ENCODE measurements around the gene ACSL6. TPM values are rescaled to one million over a fixed set of nuclear protein-coding genes. Genes with fewer than 3 reads are reported as not detected.
A peak's percentile ranks its signal among the peaks of the same experiment; 100 is the strongest.

ACSL6 gene
- total RNA-seq, 1 donor from 2014 or later, result not detected

DNA sequence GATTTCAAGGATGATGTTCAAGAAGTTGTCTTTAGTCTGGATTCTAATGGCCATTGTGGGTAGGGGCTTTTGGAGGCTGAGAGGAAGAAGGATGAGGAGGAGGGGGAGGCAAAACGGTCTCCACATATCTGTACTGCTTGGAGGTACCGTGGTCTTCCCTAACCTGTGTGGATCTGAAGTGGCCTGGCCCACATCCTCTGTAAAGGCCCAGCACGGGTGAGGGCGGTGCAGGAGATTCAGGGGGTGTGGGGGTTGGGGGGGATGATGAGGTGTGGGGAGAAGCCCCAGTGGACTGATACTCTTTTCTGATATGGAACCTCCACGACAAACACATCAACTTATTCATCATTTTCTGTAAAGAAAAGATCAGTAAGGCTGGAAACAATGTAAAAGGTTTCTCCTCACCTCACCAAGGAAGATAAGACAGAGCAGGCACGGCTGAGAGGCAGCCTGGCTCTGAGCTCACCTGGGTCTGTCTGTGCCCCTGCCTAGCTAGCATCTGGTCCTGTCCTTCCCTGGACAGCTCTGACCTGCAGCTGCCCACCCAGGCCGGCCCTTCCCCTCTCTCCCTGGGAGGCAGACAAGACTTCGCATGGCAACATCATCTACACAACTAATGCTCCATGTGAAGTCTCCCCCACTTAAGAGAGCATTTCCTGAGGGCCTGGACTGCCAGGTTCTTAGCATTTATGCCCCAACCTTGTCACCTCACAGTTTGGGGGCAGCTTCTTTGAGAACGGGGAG, 43.4 kb upstream of the ACSL6 start:
- Mint-ChIP-seq H3K27me3 (ENCODE audit: insufficient read depth, low read depth) (peaks cover 8% of the 10 kb centered on the region), H3K27ac (no peak overlapping the region), H3K36me3 (no peaks in the 10 kb centered on the region), H3K9me3 (no peaks in the 10 kb centered on the region), H3K4me1 (no peaks in the 10 kb centered on the region), H3K4me3 (no peak overlapping the region)
- no peak overlapping the region for H3K27ac ChIP-seq
- H3F3A ChIP-seq (ENCODE audit: low read depth), result no peaks in the 10 kb centered on the region
- no peak overlapping the region for H2AFZ ChIP-seq (replicated peaks)
- no peaks in the 10 kb centered on the region for H3K9me3 ChIP-seq (ENCODE audit: low read depth)
- no peaks in the 10 kb centered on the region for H4K20me1 ChIP-seq (ENCODE audit: low read depth)
- no peaks in the 10 kb centered on the region for H3K79me2 ChIP-seq (ENCODE audit: low read depth)
- TF ChIP-seq EZH2 (IDR thresholded peaks at IDR 0.05) (no peak), EZH2phosphoT487 (IDR thresholded peaks at IDR 0.05) (no peak)
- TF ChIP-seq, protein P1, sequence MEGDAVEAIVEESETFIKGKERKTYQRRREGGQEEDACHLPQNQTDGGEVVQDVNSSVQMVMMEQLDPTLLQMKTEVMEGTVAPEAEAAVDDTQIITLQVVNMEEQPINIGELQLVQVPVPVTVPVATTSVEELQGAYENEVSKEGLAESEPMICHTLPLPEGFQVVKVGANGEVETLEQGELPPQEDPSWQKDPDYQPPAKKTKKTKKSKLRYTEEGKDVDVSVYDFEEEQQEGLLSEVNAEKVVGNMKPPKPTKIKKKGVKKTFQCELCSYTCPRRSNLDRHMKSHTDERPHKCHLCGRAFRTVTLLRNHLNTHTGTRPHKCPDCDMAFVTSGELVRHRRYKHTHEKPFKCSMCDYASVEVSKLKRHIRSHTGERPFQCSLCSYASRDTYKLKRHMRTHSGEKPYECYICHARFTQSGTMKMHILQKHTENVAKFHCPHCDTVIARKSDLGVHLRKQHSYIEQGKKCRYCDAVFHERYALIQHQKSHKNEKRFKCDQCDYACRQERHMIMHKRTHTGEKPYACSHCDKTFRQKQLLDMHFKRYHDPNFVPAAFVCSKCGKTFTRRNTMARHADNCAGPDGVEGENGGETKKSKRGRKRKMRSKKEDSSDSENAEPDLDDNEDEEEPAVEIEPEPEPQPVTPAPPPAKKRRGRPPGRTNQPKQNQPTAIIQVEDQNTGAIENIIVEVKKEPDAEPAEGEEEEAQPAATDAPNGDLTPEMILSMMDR (IDR thresholded peaks at IDR 0.05), result no peak
- no peak overlapping the region for H3K4me3 ChIP-seq
- H3K9ac ChIP-seq, result no peak overlapping the region
- H3K4me1 ChIP-seq, result no peaks in the 10 kb centered on the region
- no peak for DNase-seq (ENCODE audit: low spot score)
- H3K36me3 ChIP-seq, result no peaks in the 10 kb centered on the region
- H3K27me3 ChIP-seq, result no peaks in the 10 kb centered on the region
- no peak overlapping the region for H3K4me2 ChIP-seq

DNA sequence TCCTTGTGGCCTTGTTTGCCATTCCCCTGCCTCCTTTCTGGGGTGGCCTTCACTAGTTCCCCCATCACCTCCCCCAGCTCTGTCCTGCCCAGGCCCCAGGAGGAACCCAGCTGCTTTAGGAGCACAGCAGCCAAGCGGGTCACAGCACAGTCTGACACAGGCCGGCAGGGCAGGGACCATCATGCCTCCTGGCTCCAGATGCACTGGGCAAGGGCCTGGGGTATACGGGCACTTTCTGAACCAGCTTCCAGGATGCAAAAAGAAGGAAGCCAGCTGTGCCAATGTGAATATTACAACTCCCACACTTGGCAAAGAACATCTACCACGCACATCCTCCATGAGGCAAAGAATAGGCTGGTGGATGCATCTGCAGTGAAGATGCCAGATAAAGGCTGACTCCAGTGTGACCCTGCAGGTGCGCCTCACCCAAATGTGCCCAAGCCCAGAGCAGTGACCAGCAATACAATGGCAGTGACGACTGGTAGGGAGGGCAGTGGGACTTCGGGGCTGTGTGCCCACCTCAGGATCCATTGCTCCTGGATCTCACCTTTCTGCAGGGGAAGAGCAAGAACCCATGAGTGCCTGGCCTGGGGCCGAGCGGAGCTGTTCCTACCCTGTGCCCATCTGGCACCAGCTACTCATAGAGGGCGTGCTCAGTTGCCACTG, 42.7 kb upstream of the ACSL6 start:
- H3K36me3 Mint-ChIP-seq, result no peaks in the 10 kb centered on the region
- H3K36me3 ChIP-seq, result no peaks in the 10 kb centered on the region
- no peaks in the 10 kb centered on the region for H3K4me1 ChIP-seq
- H3K27me3 Mint-ChIP-seq (ENCODE audit: insufficient read depth, low read depth), result peaks cover 7% of the 10 kb centered on the region
- no peaks in the 10 kb centered on the region for H3K79me2 ChIP-seq (ENCODE audit: low read depth)
- H4K20me1 ChIP-seq (ENCODE audit: low read depth), result no peaks in the 10 kb centered on the region
- no peaks in the 10 kb centered on the region for H3K9me3 Mint-ChIP-seq
- H3K27ac Mint-ChIP-seq, result no peak overlapping the region
- no peak overlapping the region for H2AFZ ChIP-seq (replicated peaks)
- no peak overlapping the region for H3K9ac ChIP-seq
- no peaks in the 10 kb centered on the region for H3K9me3 ChIP-seq (ENCODE audit: low read depth)
- TF ChIP-seq EZH2 (IDR thresholded peaks at IDR 0.05) (no peak), EZH2phosphoT487 (IDR thresholded peaks at IDR 0.05) (no peak)
- TF ChIP-seq, protein P1 (IDR thresholded peaks at IDR 0.05), result no peak
- H3K4me3 Mint-ChIP-seq, result no peak overlapping the region
- no peak overlapping the region for H3K4me3 ChIP-seq
- no peak overlapping the region for H3K4me2 ChIP-seq
- no peaks in the 10 kb centered on the region for H3K27me3 ChIP-seq
- DNase-seq (ENCODE audit: low spot score), result no peak
- H3K27ac ChIP-seq, result no peak overlapping the region
- no peaks in the 10 kb centered on the region for H3F3A ChIP-seq (ENCODE audit: low read depth)
- H3K4me1 Mint-ChIP-seq, result no peaks in the 10 kb centered on the region

DNA sequence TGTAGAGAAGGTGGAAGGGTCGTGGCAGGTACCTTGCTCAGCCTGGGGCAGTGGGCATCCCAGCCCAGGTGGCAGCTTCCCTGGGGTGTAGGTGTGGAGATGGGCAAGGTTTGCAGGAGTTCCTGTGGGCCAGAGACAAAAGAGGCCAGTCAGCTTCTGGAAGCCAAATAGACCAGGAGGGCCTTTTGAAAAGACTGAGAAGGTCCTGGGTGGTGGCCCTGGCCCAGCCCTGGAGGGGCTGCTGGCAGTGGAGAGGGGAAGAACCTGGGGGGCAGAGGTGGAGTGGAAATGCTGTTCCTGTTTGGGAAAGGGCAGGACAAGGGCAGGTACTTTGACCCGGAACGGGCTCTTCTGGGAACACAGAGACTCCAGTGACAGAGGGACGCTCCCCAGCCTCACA, 42.0 kb upstream of the ACSL6 start:
- no peak for TF ChIP-seq EZH2 (IDR thresholded peaks at IDR 0.05)
- no peaks in the 10 kb centered on the region for H3K36me3 Mint-ChIP-seq
- H3K4me3 Mint-ChIP-seq, result no peak overlapping the region
- Histone ChIP-seq H3K9me3 (ENCODE audit: low read depth) (no peaks in the 10 kb centered on the region), H3K4me3 (no peak overlapping the region), H2AFZ (replicated peaks) (no peak overlapping the region), H3K4me1 (no peaks in the 10 kb centered on the region), H3K79me2 (ENCODE audit: low read depth) (no peaks in the 10 kb centered on the region), H3F3A (ENCODE audit: low read depth) (no peaks in the 10 kb centered on the region), H3K9ac (no peak overlapping the region), H3K27me3 (no peaks in the 10 kb centered on the region), H3K36me3 (no peaks in the 10 kb centered on the region), H4K20me1 (ENCODE audit: low read depth) (no peaks in the 10 kb centered on the region), H3K27ac (no peak overlapping the region), H3K4me2 (no peak overlapping the region)
- H3K27ac Mint-ChIP-seq, result no peak overlapping the region
- no peaks in the 10 kb centered on the region for H3K9me3 Mint-ChIP-seq
- H3K4me1 Mint-ChIP-seq, result no peaks in the 10 kb centered on the region
- H3K27me3 Mint-ChIP-seq (ENCODE audit: insufficient read depth, low read depth), result peaks cover 5% of the 10 kb centered on the region
- no peak for DNase-seq (ENCODE audit: low spot score)

DNA sequence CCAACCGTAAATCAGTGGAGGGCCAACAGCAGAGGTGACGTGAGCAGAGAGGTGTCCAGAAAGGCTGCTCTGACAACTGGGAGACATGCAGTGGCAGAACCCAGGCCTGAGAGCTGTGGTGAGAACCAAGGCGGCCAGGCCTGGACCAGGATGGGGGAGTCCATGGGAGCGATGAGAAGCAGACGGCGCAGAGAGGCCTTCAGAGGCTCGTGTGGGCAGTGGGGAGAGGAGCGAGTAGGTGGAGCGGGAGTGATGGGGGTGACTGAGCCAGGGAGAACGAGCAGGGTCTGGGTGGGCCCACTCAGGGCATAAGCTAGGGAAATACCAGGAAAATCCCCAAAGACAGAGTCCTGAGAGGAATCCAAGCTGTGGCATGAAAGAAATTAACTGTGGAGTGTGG, 41.1 kb upstream of the ACSL6 start:
- H3K9me3 Mint-ChIP-seq, result no peaks in the 10 kb centered on the region

More for the DNA sequence above, 41.1 kb upstream of the ACSL6 start:
- Mint-ChIP-seq H3K27me3 (ENCODE audit: insufficient read depth, low read depth) (peaks cover 5% of the 10 kb centered on the region), H3K4me1 (no peaks in the 10 kb centered on the region), H3K27ac (peak overlapping the region; percentile 25), H3K4me3 (no peak overlapping the region), H3K36me3 (no peaks in the 10 kb centered on the region)
- TF ChIP-seq, protein P1 (IDR thresholded peaks at IDR 0.05), result no peak
- TF ChIP-seq EZH2 (IDR thresholded peaks at IDR 0.05), result no peak
- Histone ChIP-seq H3K27ac (no peak overlapping the region), H3F3A (ENCODE audit: low read depth) (no peaks in the 10 kb centered on the region), H2AFZ (replicated peaks) (no peak overlapping the region), H3K36me3 (no peaks in the 10 kb centered on the region), H3K4me2 (no peak overlapping the region), H3K27me3 (no peaks in the 10 kb centered on the region), H3K9me3 (ENCODE audit: low read depth) (no peaks in the 10 kb centered on the region), H4K20me1 (ENCODE audit: low read depth) (no peaks in the 10 kb centered on the region), H3K9ac (no peak overlapping the region), H3K79me2 (ENCODE audit: low read depth) (no peaks in the 10 kb centered on the region), H3K4me1 (no peaks in the 10 kb centered on the region), H3K4me3 (no peak overlapping the region)
- no peak for DNase-seq (ENCODE audit: low spot score)

All from neural progenitor cell (in vitro differentiated cells).